Breast epithelium (tissue), 4 donors: Measurements from ENCODE around the gene MAL. TPM values are rescaled to one million over a fixed set of nuclear protein-coding genes. Genes with fewer than 3 reads are reported as not detected.

Experiments
- DNase-seq, 2 donors: peaks; one replicate each; pipeline ENCODE4 v3.0.0-alpha.2; 2019; ENCODE audit warnings: low spot score in 2 of 2
- H3K27ac ChIP-seq, 2 donors: fragments of 200-600 bp; sonication (generic) in 1 of 2; one replicate each; pipeline ENCODE4 v1.5.1; 2016 to 2019; ENCODE audit warnings: mild to moderate bottlenecking in 1 of 2
- H3K27me3 ChIP-seq, 2 donors: fragments of 200-600 bp; sonication (generic) in 1 of 2; one replicate each; pipeline versions ENCODE4 v1.5.1 to v1.6.0; 2017 to 2019; ENCODE audit warnings: control low read depth in 1 of 2, mild to moderate bottlenecking in 1 of 2
- H3K36me3 ChIP-seq: fragments of 200-600 bp; one replicate; pipeline ENCODE4 v1.5.1; 2019
- H3K4me1 ChIP-seq, 2 donors: fragments of 200-600 bp; sonication (generic); one replicate each; pipeline ENCODE4 v1.5.1; 2016 to 2019; ENCODE audit warnings: control low read depth in 1 of 2
- H3K4me3 ChIP-seq, 3 donors: fragments of 200-600 bp; sonication (generic); 1 replicate in 2 of 3; 2 replicates in 1 of 3; pipeline ENCODE4 v1.5.1; 2016 to 2019; ENCODE audit warnings: mild to moderate bottlenecking in 3 of 3, moderate library complexity in 2 of 3
- H3K9me3 ChIP-seq, 2 donors: fragments of 200-600 bp; sonication (generic) in 1 of 2; one replicate each; pipeline ENCODE4 v1.5.1; 2016 to 2019; ENCODE audit warnings: control low read depth in 1 of 2
- CTCF ChIP-seq, 3 donors: fragments of 450-650 bp; IDR thresholded peaks; one replicate each; pipeline ENCODE4 v1.5.1; 2016 to 2017; ENCODE audit warnings: antibody characterized with exemption in 3 of 3, mild to moderate bottlenecking in 3 of 3, moderate library complexity in 3 of 3
- POLR2A ChIP-seq: fragments of 450-650 bp; IDR thresholded peaks from one replicate; pipeline ENCODE4 v1.6.1; 2016; ENCODE audit warnings: antibody characterized with exemption, mild to moderate bottlenecking, moderate library complexity
- POLR2AphosphoS5 ChIP-seq, 3 donors: sonication (generic); formaldehyde crosslinking; IDR thresholded peaks; one replicate each; pipeline ENCODE4 v1.6.1; 2017; ENCODE audit warnings: antibody characterized with exemption in 3 of 3
- intact Hi-C: fragments of 100-400 bp; cut with DNase I; formaldehyde crosslinking; loops from one replicate; pipeline ENCODE4 v1.15.1; 2023; ENCODE audit warnings: low total_unique reads
- total RNA-seq, 3 donors: library from RNA; depleted of rRNA; stranded (reverse); fragments of >200 nt; gene quantifications; one replicate each; pipeline ENCODE4 v1.1.0, GENCODE V29; 2016

MAL gene
- total RNA-seq, 3 donors from 2014 or later, result 0.32 to 2.3 TPM; not detected in 1

GRCh38 chr2:94997981-94998930, 27.3 kb upstream of the MAL start:
- peak overlapping the region; percentile 66 to 74 for H3K27ac ChIP-seq
- H3K4me1 ChIP-seq, result no peaks in the 10 kb centered on the region
- peak; percentile 58 to 59 for DNase-seq
- TF ChIP-seq POLR2A (no peak), POLR2AphosphoS5 (IDR thresholded peaks at IDR 0.05) (peak in 1 of 3 donors; percentile 72), CTCF (IDR thresholded peaks at IDR 0.05) (peak in 1 of 3 donors; percentile 13)
- H3K9me3 ChIP-seq, result no peaks in the 10 kb centered on the region
- intact Hi-C loops, result no loop called here
- H3K4me3 ChIP-seq, result peak overlapping the region in 2 of 3 donors; percentile 46 to 64
- H3K36me3 ChIP-seq, result no peaks in the 10 kb centered on the region
- peaks cover 0 to 12% of the 10 kb centered on the region in 2 donors for H3K27me3 ChIP-seq

- Histone ChIP-seq H3K4me1 (no peaks in the 10 kb centered on the region), H3K27me3 (peaks cover 0 to 12% of the 10 kb centered on the region in 2 donors), H3K9me3 (no peaks in the 10 kb centered on the region), H3K4me3 (no peak overlapping the region), H3K27ac (no peak overlapping the region), H3K36me3 (no peaks in the 10 kb centered on the region)
- TF ChIP-seq POLR2A (no peak), CTCF (IDR thresholded peaks at IDR 0.05) (no peak), POLR2AphosphoS5 (IDR thresholded peaks at IDR 0.05) (no peak)
- DNase-seq, result no peak
- intact Hi-C loops, result no loop called here
Observed at GRCh38 chr2:94999431-94999883, 26.1 kb upstream of the MAL start.

GRCh38 chr2:95001051-95001562, 24.4 kb upstream of the MAL start:
- intact Hi-C loops, result no loop called here

GRCh38 chr2:95001701-95002100, 23.8 kb upstream of the MAL start:
- Histone ChIP-seq H3K4me3 (no peak overlapping the region), H3K9me3 (no peaks in the 10 kb centered on the region), H3K4me1 (no peaks in the 10 kb centered on the region), H3K27ac (peak overlapping the region in 1 of 2 donors; percentile 38), H3K36me3 (no peaks in the 10 kb centered on the region), H3K27me3 (peaks cover 0 to 12% of the 10 kb centered on the region in 2 donors)
- no peak for DNase-seq
- intact Hi-C loops, result no loop called here
- TF ChIP-seq CTCF (IDR thresholded peaks at IDR 0.05) (no peak), POLR2A (no peak), POLR2AphosphoS5 (IDR thresholded peaks at IDR 0.05) (no peak)

More at GRCh38 chr2:95001051-95001562, 24.4 kb upstream of the MAL start:
- no peak for DNase-seq
- Histone ChIP-seq H3K4me3 (no peak overlapping the region), H3K4me1 (no peaks in the 10 kb centered on the region), H3K36me3 (no peaks in the 10 kb centered on the region), H3K9me3 (no peaks in the 10 kb centered on the region), H3K27ac (peak overlapping the region; percentile 38 to 61), H3K27me3 (peaks cover 0 to 12% of the 10 kb centered on the region in 2 donors)
- TF ChIP-seq POLR2A (no peak), POLR2AphosphoS5 (IDR thresholded peaks at IDR 0.05) (no peak), CTCF (IDR thresholded peaks at IDR 0.05) (no peak)

GRCh38 chr2:95002498-95002897, 23.0 kb upstream of the MAL start:
- Histone ChIP-seq H3K27me3 (peaks cover 0 to 12% of the 10 kb centered on the region in 2 donors), H3K9me3 (no peaks in the 10 kb centered on the region), H3K4me1 (no peaks in the 10 kb centered on the region), H3K4me3 (no peak overlapping the region), H3K27ac (no peak overlapping the region), H3K36me3 (no peaks in the 10 kb centered on the region)
- TF ChIP-seq CTCF (IDR thresholded peaks at IDR 0.05) (no peak), POLR2A (no peak), POLR2AphosphoS5 (IDR thresholded peaks at IDR 0.05) (no peak)
- DNase-seq, result no peak
- intact Hi-C loops, result no loop called here
